K562 (cell line): ENCODE measurements around the gene CTNS. TPM values are rescaled to one million over a fixed set of nuclear protein-coding genes. Genes with fewer than 3 reads are reported as not detected.
A peak's percentile ranks its signal among the peaks of the same experiment; 100 is the strongest.

Experiments
- ARID2 ChIP-seq: fragments of 450-650 bp; IDR thresholded peaks from 2 replicates; pipeline ENCODE4 v1.6.1; 2017; ENCODE audit warnings: antibody characterized with exemption, mild to moderate bottlenecking
- ARID4B ChIP-seq: sonication (generic); formaldehyde crosslinking; IDR thresholded peaks from 2 replicates; pipeline ENCODE4 v1.8.0; 2022; ENCODE audit warnings: mild to moderate bottlenecking, missing genetic modification reagents
- BRF2 ChIP-seq: IDR thresholded peaks from 3 replicates; pipeline ENCODE4 v1.6.1; 2011; ENCODE audit warnings: borderline replicate concordance, mild to moderate bottlenecking; ENCODE audit not compliant: insufficient read length, insufficient read depth
- CHD1 ChIP-seq: fragments of 200-600 bp; sonication (generic); IDR thresholded peaks from one replicate; pipeline ENCODE4 v1.6.1; 2012; ENCODE audit warnings: mild to moderate bottlenecking, moderate library complexity, low read length, inconsistent platforms
- CREB3 ChIP-seq: fragments of 450-650 bp; conservative IDR thresholded peaks from 2 replicates; pipeline ENCODE4 v1.6.1; 2016; ENCODE audit warnings: missing genetic modification characterization, low read depth, mild to moderate bottlenecking, missing compliant biosample characterization, moderate library complexity
- E2F3 ChIP-seq: fragments of 250-450 bp; sonication (Bioruptor Pico); IDR thresholded peaks from 2 replicates; pipeline ENCODE4 v1.4.0; 2020; ENCODE audit warnings: mild to moderate bottlenecking
- HMG20A ChIP-seq: fragments of 450-650 bp; formaldehyde crosslinking; conservative IDR thresholded peaks from 2 replicates; pipeline ENCODE4 v1.4.0; 2020; ENCODE audit warnings: mild to moderate bottlenecking, mixed read lengths
- HNRNPK ChIP-seq: fragments of 200-400 bp; formaldehyde crosslinking; IDR thresholded peaks from one replicate; pipeline ENCODE4 v1.6.1; 2018; ENCODE audit warnings: mild to moderate bottlenecking, low read depth, low read length; ENCODE audit not compliant: poor library complexity, severe bottlenecking
- JUND ChIP-seq, 2 experiments: IDR thresholded peaks; 2 replicates in 1 of 2; 3 replicates in 1 of 2; pipeline ENCODE4 v1.6.1; 2011; ENCODE audit warnings: borderline replicate concordance in 2 of 2, low read depth in 2 of 2, low read length in 2 of 2, improper control_type of control experiment in 1 of 2, missing biosample characterization in 1 of 2, missing genetic modification characterization in 1 of 2, missing genetic modification reagents in 1 of 2
- NEUROD1 ChIP-seq: fragments of 150-350 bp; IDR thresholded peaks from 2 replicates; pipeline ENCODE4 v1.6.1; 2014; ENCODE audit warnings: borderline replicate concordance, low read length, low read depth; ENCODE audit not compliant: partially characterized antibody
- SETDB1 ChIP-seq: IDR thresholded peaks from one replicate; pipeline ENCODE4 v1.6.1; 2012; ENCODE audit warnings: low read length, control low read depth, inconsistent platforms
- TEAD2 ChIP-seq: fragments of 450-650 bp; IDR thresholded peaks from 2 replicates; pipeline ENCODE4 v1.6.1; 2016; ENCODE audit warnings: missing genetic modification characterization, control low read depth, missing compliant biosample characterization
- ZC3H4 ChIP-seq: sonication (generic); formaldehyde crosslinking; IDR thresholded peaks from 2 replicates; pipeline ENCODE4 v1.9.0; 2021; ENCODE audit warnings: missing genetic modification reagents, borderline replicate concordance
- ZEB2 ChIP-seq: fragments of 450-650 bp; IDR thresholded peaks from 2 replicates; pipeline ENCODE4 v1.6.1; 2016
- ZNF133 ChIP-seq: fragments of 250-450 bp; sonication (Bioruptor Pico); IDR thresholded peaks from 2 replicates; pipeline ENCODE4 v1.4.0; 2020; ENCODE audit warnings: mild to moderate bottlenecking
- ZNF518B ChIP-seq: fragments of 250-450 bp; sonication (Bioruptor Pico); IDR thresholded peaks from 2 replicates; pipeline ENCODE4 v1.5.0; 2021; ENCODE audit warnings: mild to moderate bottlenecking, moderate library complexity
- ZNF699 ChIP-seq: fragments of 250-450 bp; sonication (Bioruptor Pico); IDR thresholded peaks from 2 replicates; pipeline ENCODE4 v1.8.0; 2021; ENCODE audit warnings: mild to moderate bottlenecking, moderate library complexity; ENCODE audit not compliant: insufficient replicate concordance
- ZNF75A ChIP-seq: fragments of 450-650 bp; formaldehyde crosslinking; IDR thresholded peaks from 2 replicates; pipeline ENCODE4 v1.4.0; 2020; ENCODE audit warnings: mild to moderate bottlenecking
- polyA plus RNA-seq, 8 experiments: library from polyadenylated mRNA; depleted of rRNA in 4 of 8; stranded (reverse) in 5 of 8; unstranded in 3 of 8; fragments of >200 nt; fragmentation: Nextera tagmentation in 2 of 8; fragmentation: Illumina TruSeq in 1 of 8; extraction: Ambion mirVana in 2 of 8; extraction: Trizol in 1 of 8; gene quantifications; 2 replicates each; pipeline versions ENCODE4 v1.2.1 to v1.2.3, GENCODE V29; 2011 to 2014; ENCODE audit warnings: inconsistent platforms in 1 of 8, missing spikeins in 1 of 8
- total RNA-seq, 7 experiments: library from RNA; depleted of rRNA in 6 of 7; stranded (reverse); fragments of >200 nt in 6 of 7; fragmentation: Illumina TruSeq in 2 of 7; extraction: Trizol in 2 of 7; gene quantifications; 2 replicates each; pipeline versions ENCODE4 v1.2.1 to v1.2.3, GENCODE V29; 2011 to 2021; ENCODE audit warnings: low replicate concordance in 1 of 7

Gene CTNS
- total and polyA plus RNA-seq, 9 of the 15 experiments (the other 6 are each of a cell fraction or from before 2014, with no cell fraction given) = 0.66 to 8.4 (median 4.9) TPM

GRCh38 chr17:3639981-3640596 is 3.5 kb downstream of the CTNS start (continued):
- TF ChIP-seq ARID4B (CRISPR knock-in tag) = no peak
- no peak for TF ChIP-seq ZNF699 (CRISPR knock-in tag)
- peak; percentile 51; the same call in 1 of the 2 replicates for TF ChIP-seq ZEB2
- TF ChIP-seq TEAD2 (tag) = no peak
- no peak for TF ChIP-seq CREB3 (tag)
- TF ChIP-seq BRF2 = no peak
- no peak for TF ChIP-seq ZNF133
- no peak for TF ChIP-seq SETDB1
- TF ChIP-seq HNRNPK = no peak
- TF ChIP-seq CHD1 = no peak
- TF ChIP-seq ZNF75A (CRISPR knock-in tag) = no peak
- TF ChIP-seq NEUROD1 = no peak
- TF ChIP-seq E2F3 (CRISPR knock-in tag) = no peak
- TF ChIP-seq ZNF518B (CRISPR knock-in tag) = no peak
- no peak for TF ChIP-seq ZC3H4
- peak; percentile 59; the same call in 1 of the 2 replicates for TF ChIP-seq JUND (IDR thresholded peaks at IDR 0.05; ENCODE audit: borderline replicate concordance, low read depth, low read length)
- TF ChIP-seq JUND (tag; IDR thresholded peaks at IDR 0.05; ENCODE audit: borderline replicate concordance, low read depth, low read length) = peak; percentile 61; the same call in 2 of the 3 replicates
- no peak for TF ChIP-seq HMG20A (CRISPR knock-in tag)
- no peak for TF ChIP-seq ARID2
